ENCODE data around the gene ZNF19.

Gene ZNF19

DNA sequence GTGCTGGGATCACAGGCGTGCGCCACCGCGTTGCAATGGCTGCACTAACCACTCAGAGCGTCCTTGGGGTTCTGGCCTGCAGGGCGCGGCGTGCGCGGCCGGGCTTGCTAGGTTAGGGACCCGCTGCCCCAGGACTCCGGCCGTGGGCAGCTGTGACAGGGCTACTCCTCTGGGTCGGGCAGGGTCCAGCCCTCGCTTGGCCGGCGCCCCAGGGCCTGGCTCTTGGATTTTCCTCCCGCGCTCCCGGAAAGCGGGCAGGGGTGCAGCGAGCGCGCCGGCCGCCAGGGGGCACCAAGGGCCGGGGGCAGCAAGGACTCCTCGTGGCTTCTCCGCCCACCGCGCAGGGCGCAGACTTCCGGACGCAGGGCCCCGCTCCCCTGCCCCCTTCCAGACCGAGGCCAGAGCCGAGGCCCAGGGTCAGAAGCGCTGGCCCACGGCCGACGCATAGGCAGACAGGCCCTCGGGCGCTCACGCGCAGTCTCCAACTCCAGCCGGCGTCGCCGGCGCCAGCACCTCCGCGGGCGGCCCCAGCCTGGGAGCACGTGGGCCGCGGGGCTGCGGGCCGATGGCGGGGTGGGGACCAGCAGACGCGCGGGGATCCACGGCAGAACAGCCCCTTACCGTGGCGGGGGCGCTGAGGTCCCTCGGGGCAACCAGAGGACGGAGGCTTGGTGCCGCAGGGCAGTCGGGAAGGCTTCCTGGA, 47.6 kb downstream of the ZNF19 start:
- TF ChIP-seq, protein P1, sequence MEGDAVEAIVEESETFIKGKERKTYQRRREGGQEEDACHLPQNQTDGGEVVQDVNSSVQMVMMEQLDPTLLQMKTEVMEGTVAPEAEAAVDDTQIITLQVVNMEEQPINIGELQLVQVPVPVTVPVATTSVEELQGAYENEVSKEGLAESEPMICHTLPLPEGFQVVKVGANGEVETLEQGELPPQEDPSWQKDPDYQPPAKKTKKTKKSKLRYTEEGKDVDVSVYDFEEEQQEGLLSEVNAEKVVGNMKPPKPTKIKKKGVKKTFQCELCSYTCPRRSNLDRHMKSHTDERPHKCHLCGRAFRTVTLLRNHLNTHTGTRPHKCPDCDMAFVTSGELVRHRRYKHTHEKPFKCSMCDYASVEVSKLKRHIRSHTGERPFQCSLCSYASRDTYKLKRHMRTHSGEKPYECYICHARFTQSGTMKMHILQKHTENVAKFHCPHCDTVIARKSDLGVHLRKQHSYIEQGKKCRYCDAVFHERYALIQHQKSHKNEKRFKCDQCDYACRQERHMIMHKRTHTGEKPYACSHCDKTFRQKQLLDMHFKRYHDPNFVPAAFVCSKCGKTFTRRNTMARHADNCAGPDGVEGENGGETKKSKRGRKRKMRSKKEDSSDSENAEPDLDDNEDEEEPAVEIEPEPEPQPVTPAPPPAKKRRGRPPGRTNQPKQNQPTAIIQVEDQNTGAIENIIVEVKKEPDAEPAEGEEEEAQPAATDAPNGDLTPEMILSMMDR (IDR thresholded peaks at IDR 0.05), result peak; percentile 31
- TF ChIP-seq ZFX (IDR thresholded peaks at IDR 0.05; ENCODE audit: borderline replicate concordance), result no peak
- no peak overlapping the region for H3K27ac ChIP-seq

DNA sequence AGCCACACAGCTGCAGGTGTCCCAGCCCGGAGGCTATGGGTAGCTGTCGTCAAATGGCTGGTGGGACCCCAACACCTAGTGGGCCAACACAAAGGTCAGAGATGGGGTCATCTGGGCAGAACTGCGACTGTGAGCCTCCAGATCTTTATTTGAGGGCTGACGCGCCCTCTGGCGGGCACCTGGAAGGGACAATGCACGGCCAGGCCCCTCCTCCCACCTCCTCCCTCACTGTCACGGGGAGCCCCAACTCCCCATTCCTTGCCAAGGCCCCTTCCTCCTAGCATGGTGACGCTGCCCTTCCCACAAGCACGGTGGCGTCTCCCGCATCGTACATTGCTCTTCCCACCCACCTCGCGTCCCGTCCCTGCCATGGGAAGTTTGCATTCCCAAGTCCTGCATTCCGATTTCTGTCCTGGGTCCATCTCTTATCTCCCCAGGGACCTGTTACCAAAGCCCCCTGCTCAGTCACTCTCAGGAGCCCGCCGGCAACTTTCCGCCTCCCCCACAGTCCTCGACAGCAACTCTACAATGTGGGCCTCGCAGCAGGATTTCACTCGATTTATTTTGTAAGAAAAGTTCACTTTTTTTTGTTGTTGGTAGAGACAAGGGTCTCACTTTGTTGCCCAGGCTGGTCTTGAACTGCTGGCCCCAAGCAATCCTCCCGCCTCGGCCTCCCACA, 48.3 kb downstream of the ZNF19 start:
- H3K27ac ChIP-seq, result no peak overlapping the region
- no peak for TF ChIP-seq ZFX (IDR thresholded peaks at IDR 0.05; ENCODE audit: borderline replicate concordance)
- TF ChIP-seq, protein P1 (IDR thresholded peaks at IDR 0.05), result peak; percentile 40

DNA sequence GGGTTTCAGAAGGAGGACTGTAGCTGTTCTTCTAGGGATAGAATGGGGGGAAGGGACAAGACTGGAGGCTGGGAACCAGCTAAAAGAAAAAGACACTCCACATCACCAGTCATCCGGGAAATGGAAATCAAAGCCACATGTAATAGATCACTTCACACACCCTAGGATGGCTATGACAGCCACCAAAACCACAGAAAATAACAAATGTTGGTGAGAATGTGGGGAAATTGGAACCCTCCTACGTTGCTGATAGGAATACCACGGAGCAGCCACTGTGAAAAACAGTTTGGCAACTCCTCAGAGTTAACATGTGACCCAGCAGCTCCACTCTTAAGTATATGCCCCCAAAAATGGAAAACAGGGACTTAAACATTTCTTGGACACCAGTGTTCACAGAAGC, 49.6 kb downstream of the ZNF19 start:
- H3K27ac ChIP-seq, result no peak overlapping the region
- TF ChIP-seq, protein P1 (IDR thresholded peaks at IDR 0.05), result no peak
- no peak for TF ChIP-seq ZFX (IDR thresholded peaks at IDR 0.05; ENCODE audit: borderline replicate concordance)

DNA sequence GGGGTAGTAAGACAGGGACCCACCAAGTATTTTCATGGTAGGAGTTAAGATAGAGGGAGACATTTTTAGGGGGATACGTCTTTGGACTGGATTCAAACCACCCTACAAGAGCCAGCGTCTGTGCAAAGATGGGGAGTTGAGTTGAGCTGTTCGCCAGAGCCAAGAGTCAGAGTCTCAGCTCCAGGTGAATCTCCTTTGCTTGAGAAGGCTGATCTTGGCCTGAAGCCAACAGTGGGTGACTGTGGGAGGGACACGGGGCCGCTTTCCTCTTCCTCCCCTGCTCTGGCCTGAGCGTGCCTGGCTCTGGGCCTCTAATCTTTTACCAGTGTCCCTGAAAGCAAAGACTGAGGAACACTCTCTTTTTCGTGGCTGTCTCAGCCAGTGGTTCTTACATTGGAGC, 52.7 kb downstream of the ZNF19 start:
- no peak overlapping the region for H3K27ac ChIP-seq
- TF ChIP-seq ZFX (IDR thresholded peaks at IDR 0.05; ENCODE audit: borderline replicate concordance), result no peak
- TF ChIP-seq, protein P1 (IDR thresholded peaks at IDR 0.05), result no peak

DNA sequence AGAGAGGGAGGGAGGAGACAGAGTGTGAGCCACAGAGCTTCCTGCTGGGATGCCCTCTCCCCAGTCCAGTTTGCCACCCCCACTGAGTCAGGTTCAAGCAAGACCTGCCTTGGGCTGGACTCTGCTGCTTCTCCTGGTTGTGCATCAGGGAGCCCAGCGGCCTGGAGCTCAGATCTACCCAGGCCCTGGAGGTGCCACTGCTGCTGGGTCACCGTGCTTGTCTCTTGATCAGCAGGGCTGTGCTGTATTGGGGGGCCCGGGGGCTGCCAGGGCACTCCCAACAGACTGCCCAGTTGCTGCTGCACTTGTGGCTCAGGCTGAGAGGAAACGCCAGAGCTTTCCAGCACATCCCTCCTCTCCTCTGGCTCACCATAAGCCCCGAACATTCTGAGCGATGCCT, 56.2 kb downstream of the ZNF19 start:
- no peak overlapping the region for H3K27ac ChIP-seq
- TF ChIP-seq, protein P1 (IDR thresholded peaks at IDR 0.05), result no peak
- TF ChIP-seq ZFX (IDR thresholded peaks at IDR 0.05; ENCODE audit: borderline replicate concordance), result no peak

DNA sequence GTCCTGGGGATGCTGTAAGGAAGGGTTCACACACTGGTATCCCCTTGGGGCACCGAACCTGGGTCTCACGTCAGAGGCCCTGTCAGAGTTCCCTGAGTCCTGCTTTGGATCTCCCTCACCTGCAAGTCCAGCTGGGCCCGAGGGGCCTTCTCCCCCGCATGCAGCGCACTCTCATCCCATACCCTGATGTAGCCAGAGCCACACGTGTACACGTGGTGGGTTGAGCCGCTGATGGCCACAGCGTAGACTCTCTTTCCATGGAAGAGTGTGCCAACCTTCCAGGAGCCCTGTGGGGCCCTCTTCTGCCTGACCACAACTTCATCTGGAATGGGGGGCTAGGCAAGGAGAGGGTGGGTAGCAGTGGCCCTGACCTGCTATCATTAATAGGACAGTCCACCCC, 57.1 kb downstream of the ZNF19 start:
- H3K27ac ChIP-seq, result no peak overlapping the region
- TF ChIP-seq ZFX (IDR thresholded peaks at IDR 0.05; ENCODE audit: borderline replicate concordance), result no peak
- TF ChIP-seq, protein P1 (IDR thresholded peaks at IDR 0.05), result no peak

DNA sequence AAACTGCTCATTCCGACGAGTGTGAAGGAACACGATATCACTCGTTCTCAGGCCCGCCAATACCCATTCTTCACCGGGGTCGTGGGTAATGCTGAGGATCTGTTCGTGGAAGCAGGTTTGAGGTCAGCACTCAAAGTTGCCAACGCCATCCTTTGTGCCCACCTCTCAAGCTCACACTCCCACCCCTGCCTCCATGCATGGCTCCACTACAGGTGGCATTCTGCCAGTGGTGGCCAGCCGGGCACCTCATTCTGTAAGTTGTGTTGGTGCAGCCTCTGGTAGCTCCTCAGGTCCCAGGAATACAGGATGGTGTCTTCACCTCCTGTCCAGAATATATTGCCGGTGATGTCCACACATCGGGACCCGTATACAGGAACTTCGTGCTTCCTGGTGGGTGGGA, 57.9 kb downstream of the ZNF19 start:
- no peak overlapping the region for H3K27ac ChIP-seq
- TF ChIP-seq, protein P1 (IDR thresholded peaks at IDR 0.05), result no peak
- TF ChIP-seq ZFX (IDR thresholded peaks at IDR 0.05; ENCODE audit: borderline replicate concordance), result no peak

Data from 22Rv1 (cell line).